Gastrocnemius medialis (tissue), 4 donors: ENCODE data around the gene GRID2.

ENCODE experiments used
- CTCF ChIP-seq, 5 experiments: fragments of 450-650 bp in 3 of 5; fragments of 200-600 bp in 2 of 5; sonication (generic) in 2 of 5; IDR thresholded peaks in 4 of 5; conservative IDR thresholded peaks in 1 of 5; 1 replicate in 4 of 5; 2 replicates in 1 of 5; pipeline ENCODE4 v1.5.1; 2016 to 2019; ENCODE audit warnings: antibody characterized with exemption in 5 of 5, mild to moderate bottlenecking in 3 of 5, moderate library complexity in 3 of 5
- POLR2A ChIP-seq, 2 donors: fragments of 450-650 bp; IDR thresholded peaks; one replicate each; pipeline ENCODE4 v1.6.1; 2017; ENCODE audit warnings: antibody characterized with exemption in 2 of 2, mild to moderate bottlenecking in 2 of 2, moderate library complexity in 2 of 2

GRCh38 chr4:93786149-93786548, 1482.4 kb downstream of the GRID2 start:
- TF ChIP-seq CTCF (IDR thresholded peaks at IDR 0.05 in 4 of 5, conservative IDR thresholded peaks at IDR 0.05 in 1 of 5) (no peak), POLR2A (IDR thresholded peaks at IDR 0.05) (no peak)
